HUES48 (cell line): ENCODE data around the gene C1orf50.
"Not testable (repeated sequence)": the region's sequence is repeated elsewhere in the genome, so short reads cannot be mapped to it uniquely, and the experiment has no call there.

Source experiments
- H3K27ac ChIP-seq: one replicate; pipeline ENCODE4 v1.7.0; 2013; ENCODE audit warnings: low read depth, low read length, inconsistent platforms
- H3K27me3 ChIP-seq: 2 replicates; pipeline ENCODE4 v1.6.1; 2013; ENCODE audit warnings: mild to moderate bottlenecking, low read length; ENCODE audit not compliant: control insufficient read depth, insufficient read depth
- H3K36me3 ChIP-seq: 2 replicates; pipeline ENCODE4 v1.6.1; 2013; ENCODE audit warnings: low read length; ENCODE audit not compliant: control insufficient read depth, insufficient read depth
- H3K4me1 ChIP-seq: 2 replicates; pipeline ENCODE4 v1.6.1; 2013; ENCODE audit warnings: mild to moderate bottlenecking, low read length; ENCODE audit not compliant: control insufficient read depth, insufficient read depth
- H3K4me3 ChIP-seq: 2 replicates; pipeline ENCODE4 v1.5.1; 2013; ENCODE audit warnings: mild to moderate bottlenecking, low read depth, low read length
- H3K9ac ChIP-seq: 2 replicates; pipeline ENCODE4 v1.6.1; 2013; ENCODE audit warnings: mild to moderate bottlenecking, low read depth, low read length, moderate library complexity
- H3K9me3 ChIP-seq: 2 replicates; pipeline ENCODE4 v1.6.1; 2013; ENCODE audit warnings: low read length; ENCODE audit not compliant: control insufficient read depth, insufficient read depth

Gene C1orf50

DNA sequence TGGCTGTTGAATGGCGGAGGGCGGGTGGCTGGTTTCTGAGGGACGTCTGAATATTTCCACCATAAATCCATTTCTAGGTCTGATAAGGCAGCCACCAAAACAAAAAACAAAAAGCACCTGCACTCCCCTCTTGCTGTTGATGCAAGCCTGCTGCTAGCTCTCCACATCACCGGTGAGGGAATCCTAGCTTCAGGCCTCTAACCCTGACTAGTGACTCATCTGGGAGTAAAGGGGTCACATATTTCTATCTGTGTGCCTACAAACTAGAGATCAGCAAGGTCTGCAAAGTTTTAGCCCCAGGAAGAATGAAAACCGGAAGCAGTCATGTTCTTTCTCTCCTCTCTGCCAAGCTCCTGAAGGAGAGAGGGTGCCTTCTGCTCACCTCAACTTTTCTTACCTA is 39.5 kb downstream of the C1orf50 start:
- Histone ChIP-seq H3K9me3 (0 out of 2 replicates have a peak, but pooled peaks cover 6% of the 10 kb centered on the region), H3K36me3 (no peaks in the 10 kb centered on the region), H3K27me3 (no peaks in the 10 kb centered on the region), H3K9ac (no peak overlapping the region), H3K27ac (no peak overlapping the region), H3K4me3 (no peak overlapping the region), H3K4me1 (no peaks in the 10 kb centered on the region)

DNA sequence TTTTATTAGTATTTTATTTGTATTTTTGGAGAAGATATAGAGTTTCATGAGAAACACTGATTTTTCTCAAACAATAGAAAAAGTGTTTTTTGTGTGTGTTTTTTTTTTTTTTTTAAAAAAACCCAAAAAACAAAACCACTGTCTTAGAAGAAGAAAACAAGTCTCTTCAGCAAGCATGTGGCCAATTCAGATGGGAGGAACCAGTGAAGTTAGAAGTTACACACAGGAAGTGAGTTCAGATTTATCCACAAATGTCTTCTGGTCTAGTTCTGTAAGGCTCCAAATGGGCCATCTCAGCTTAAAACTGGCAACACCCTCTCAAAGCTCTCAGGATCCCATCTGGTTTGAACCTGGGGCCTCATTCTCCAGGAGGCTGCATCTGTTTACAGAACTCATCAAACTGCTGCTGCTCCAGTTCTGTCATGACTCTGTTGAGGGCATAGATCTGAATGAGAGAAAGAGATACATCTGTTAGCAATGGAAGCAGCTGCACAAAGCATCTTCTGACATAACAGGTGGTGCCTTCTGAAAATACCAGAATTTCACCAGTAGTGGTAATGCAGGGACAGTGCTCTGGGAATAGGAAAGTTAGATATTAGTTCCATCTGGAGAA is 40.1 kb downstream of the C1orf50 start:
- Histone ChIP-seq H3K27ac (no peak overlapping the region), H3K27me3 (no peaks in the 10 kb centered on the region), H3K36me3 (no peaks in the 10 kb centered on the region), H3K9me3 (0 out of 2 replicates have a peak, but pooled peaks cover 6% of the 10 kb centered on the region), H3K4me3 (no peak overlapping the region), H3K9ac (no peak overlapping the region), H3K4me1 (no peaks in the 10 kb centered on the region)

DNA sequence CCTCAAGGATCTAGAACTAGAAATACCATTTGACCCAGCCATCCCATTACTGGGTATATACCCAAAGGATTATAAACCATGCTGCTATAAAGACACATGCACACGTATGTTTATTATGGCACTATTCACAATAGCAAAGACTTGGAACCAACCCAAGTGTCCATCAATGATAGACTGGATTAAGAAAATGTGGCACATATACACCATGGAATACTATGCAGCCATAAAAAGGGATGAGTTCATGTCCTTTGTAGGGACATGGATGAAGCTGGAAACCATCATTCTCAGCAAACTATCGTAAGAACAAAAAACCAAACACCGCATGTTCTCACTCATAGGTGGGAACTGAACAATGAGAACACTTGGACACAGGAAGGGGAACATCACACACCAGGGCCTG is 47.8 kb downstream of the C1orf50 start:
- not testable (repeated sequence) for H3K4me3 ChIP-seq, H3K9ac ChIP-seq, H3K27me3 ChIP-seq, H3K9me3 ChIP-seq, H3K4me1 ChIP-seq, H3K36me3 ChIP-seq, H3K27ac ChIP-seq

DNA sequence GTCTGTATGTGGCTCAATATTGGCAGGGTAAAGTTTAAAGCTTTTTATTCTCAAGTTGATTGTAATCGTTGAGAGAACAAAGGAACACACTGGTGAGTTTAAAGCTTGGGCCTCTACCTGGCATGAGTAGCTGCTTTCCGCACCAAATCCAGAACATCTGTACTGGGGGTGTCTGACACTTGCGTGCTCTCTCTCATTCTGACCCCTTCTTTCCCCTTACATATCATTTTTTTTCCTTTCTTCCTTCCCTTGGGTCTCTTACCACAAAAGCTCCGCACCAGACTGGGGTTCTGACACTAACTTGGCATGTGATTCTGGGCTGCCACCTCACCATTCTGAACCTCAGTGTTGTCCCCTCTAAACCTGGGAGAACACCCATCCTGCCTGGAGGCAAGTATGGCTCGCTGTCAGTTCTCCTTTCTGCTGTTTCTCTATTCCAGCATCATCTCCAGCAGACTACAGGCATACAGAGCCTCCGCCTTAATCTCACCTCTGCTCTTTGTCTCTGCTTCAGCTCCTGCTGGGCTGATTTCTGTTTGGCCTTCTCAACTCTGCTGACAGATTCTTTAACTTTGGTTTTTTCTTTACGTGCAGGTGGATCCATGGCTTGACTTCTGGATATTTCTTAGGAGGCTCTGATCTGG is 49.0 kb downstream of the C1orf50 start:
- no peaks in the 10 kb centered on the region for H3K27me3 ChIP-seq
- peaks cover 9% of the 10 kb centered on the region for H3K4me1 ChIP-seq
- peak overlapping the region; percentile 90 for H3K4me3 ChIP-seq
- no peaks in the 10 kb centered on the region for H3K36me3 ChIP-seq
- peak overlapping the region; percentile 80; the same call in 1 of the 2 replicates for H3K9ac ChIP-seq
- peak overlapping the region; percentile 100 for H3K27ac ChIP-seq
- no peaks in the 10 kb centered on the region for H3K9me3 ChIP-seq

DNA sequence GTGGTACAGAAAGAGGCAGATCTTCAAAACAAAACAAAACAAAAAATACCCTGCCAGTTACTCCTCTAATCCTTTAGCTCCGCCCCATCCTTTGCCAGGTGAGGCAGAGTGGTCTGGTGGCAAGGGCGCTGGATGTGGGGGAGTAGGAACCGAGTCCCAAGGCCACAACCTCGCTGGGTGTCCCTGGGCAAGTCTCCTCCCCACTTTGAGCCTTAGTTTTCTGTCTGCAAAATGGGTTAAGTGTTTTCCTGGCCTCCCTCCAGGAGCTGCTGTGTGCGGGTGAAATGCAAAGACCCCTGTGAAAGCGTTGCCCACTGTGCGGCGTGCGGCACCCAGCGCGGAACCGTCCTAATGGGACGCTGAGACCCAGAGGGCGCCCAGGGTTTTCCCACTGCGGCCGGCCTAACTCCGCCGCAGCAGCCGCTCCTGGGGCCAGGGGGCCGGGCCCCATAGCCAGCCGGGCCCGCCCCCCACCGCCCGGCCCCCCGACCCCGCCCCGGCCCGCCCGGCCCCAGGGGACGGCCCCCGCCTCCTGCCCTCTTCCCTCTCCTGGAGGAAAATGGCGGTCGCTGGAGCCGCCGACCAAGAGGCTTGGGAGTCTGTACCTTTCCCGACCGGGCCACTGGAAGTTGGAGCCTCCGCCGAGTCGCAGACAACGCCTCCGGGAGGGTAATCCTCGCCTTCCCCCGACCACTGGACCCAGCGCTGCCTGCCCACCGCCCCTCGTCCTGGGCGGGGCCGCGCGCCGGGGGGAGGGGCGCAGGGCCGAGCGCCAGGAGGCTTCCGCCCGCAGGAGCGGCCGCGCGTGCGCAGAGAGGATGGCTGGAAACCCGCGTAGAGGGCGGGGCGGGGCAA is 49.8 kb downstream of the C1orf50 start, which contains the start of the genes ERMAP and SVBP:
ERMAP (plus strand) TSS at position 538 of the 855 bp plus-strand sequence. CDS start 13,327 bp downstream, outside the sequence.
SVBP (minus strand) TSS at position 813 of the 855 bp plus-strand sequence. CDS start 853 bp downstream, outside the sequence.
- H3K9me3 ChIP-seq: no peaks in the 10 kb centered on the region
- peaks cover 9% of the 10 kb centered on the region for H3K4me1 ChIP-seq
- H3K27me3 ChIP-seq: no peaks in the 10 kb centered on the region
- H3K27ac ChIP-seq: peak within 1 kb of the TSS; percentile 100
- peak within 1 kb of the TSS; percentile 99 for H3K9ac ChIP-seq
- H3K36me3 ChIP-seq: no peaks in the 10 kb centered on the region
- H3K4me3 ChIP-seq: peak within 1 kb of the TSS; percentile 91

DNA sequence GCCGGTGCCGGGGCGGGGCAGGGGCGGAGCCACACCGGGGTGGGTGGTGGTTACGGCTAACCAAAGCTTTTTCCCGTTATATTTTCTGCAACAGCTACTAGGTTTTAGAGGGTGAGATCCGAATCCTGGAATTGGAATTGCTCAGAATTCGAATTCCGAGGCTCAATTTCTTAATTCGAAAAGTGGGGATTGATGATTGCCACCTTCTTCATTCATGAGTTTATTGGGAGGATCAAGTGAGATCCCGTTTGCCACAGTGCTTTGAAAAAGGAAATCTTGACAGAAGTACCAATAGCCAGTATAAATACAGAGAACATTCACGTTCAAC is 50.4 kb downstream of the C1orf50 start:
- Histone ChIP-seq H3K4me1 (peaks cover 9% of the 10 kb centered on the region), H3K36me3 (no peaks in the 10 kb centered on the region), H3K27ac (peak overlapping the region; percentile 100), H3K9me3 (no peaks in the 10 kb centered on the region), H3K4me3 (peak overlapping the region; percentile 61), H3K9ac (no peak overlapping the region), H3K27me3 (no peaks in the 10 kb centered on the region)

DNA sequence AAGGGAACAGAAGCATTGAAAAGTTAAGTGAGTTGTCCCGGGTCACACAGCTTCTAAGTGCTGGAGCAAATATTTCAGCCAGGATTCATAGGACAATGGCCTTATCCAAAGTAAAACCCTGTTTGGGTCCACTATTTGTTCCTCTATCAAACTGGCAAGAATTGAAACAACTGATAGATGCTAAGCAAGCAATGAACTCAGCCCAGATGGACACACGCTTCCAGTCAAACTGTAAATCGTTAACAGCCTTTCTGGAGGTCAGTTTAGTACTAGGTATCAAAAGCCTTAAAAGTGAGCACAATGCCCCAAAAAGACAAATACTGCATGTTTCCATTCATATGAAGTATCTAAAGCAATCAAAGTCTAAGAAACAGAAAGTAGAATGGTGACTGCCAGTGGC is 50.9 kb downstream of the C1orf50 start:
- Histone ChIP-seq H3K4me3 (no peak overlapping the region), H3K27ac (no peak overlapping the region), H3K27me3 (no peaks in the 10 kb centered on the region), H3K36me3 (no peaks in the 10 kb centered on the region), H3K9ac (no peak overlapping the region), H3K4me1 (peaks cover 9% of the 10 kb centered on the region), H3K9me3 (no peaks in the 10 kb centered on the region)

DNA sequence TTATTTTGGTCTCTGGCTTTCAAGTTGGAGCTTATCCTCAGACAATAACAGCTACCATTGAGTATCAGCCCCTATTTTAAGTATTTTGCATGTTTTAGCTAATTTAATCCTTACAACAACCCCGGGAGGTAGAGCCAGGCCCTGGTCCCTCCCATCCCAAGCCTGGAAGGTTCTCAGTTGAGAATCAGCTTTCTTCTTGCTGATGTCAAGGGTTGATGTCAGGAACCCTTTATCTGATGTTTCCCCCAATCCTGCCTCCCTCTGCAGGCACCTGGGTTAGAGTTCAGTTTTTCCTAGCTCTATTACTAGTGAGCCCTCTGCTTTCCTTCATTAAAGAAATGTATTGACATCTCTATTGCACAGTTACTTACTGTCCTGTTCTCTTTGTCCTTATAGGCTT is 53.8 kb downstream of the C1orf50 start:
- H3K27ac ChIP-seq: no peak overlapping the region
- H3K9me3 ChIP-seq: no peaks in the 10 kb centered on the region
- peaks cover 7% of the 10 kb centered on the region for H3K4me1 ChIP-seq
- no peak overlapping the region for H3K9ac ChIP-seq
- H3K4me3 ChIP-seq: no peak overlapping the region
- no peaks in the 10 kb centered on the region for H3K36me3 ChIP-seq
- H3K27me3 ChIP-seq: no peaks in the 10 kb centered on the region

DNA sequence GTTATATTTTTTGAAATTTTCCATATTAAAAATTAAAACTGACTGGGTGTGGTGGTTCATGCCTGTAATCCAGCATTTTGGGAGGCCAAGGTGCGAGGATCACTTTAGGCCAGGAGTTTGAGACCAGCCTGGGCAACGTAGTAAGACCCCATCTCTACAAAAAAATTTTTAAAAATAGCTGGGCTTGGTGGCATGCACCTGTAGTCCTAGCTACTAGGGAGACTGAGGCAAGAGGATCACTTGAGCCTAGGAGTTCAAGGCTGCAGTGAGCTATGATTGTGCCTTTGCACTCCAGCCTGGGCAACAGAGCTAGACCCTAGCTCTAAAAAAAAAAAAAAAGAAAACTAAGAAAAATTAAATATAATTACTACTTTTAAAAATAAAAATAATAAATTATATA is 54.6 kb downstream of the C1orf50 start:
- no peaks in the 10 kb centered on the region for H3K9me3 ChIP-seq
- H3K4me3 ChIP-seq: no peak overlapping the region
- no peaks in the 10 kb centered on the region for H3K36me3 ChIP-seq

DNA sequence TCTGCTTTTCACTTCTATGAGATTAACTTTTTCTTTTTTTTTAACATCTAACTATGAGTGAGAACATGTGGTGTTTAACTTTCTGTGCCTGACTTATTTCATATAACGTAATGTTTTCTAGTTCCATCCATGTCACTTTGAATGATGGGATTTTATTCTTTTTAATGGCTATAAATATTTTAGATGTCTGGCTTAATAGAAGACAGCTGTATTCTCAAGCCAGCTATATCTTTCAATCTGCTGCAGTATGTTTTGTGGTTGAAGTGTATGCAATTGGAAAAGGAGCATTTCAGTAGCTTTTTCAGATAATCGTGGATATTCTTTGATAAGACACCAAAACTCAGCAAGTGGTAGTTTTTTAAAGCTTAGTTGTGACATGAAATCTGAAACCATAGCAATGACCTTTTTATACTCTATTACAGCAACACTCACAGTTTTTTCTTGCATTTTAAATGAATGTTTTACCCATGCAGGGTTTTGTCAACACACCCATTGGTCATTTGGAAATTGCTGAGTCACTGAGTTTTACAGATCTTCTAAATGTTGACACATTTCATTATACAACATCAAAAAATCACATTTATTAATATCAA is 55.8 kb downstream of the C1orf50 start:
- H3K9ac ChIP-seq: no peak overlapping the region
- H3K27me3 ChIP-seq: no peaks in the 10 kb centered on the region
- H3K9me3 ChIP-seq: no peaks in the 10 kb centered on the region
- no peak overlapping the region for H3K4me3 ChIP-seq
- H3K4me1 ChIP-seq: no peaks in the 10 kb centered on the region
- H3K36me3 ChIP-seq: no peaks in the 10 kb centered on the region
- H3K27ac ChIP-seq: no peak overlapping the region

More for the DNA sequence above, 54.6 kb downstream of the C1orf50 start:
- Histone ChIP-seq H3K4me1 (peaks cover 3% of the 10 kb centered on the region; the same call in 1 of the 2 replicates), H3K27me3 (no peaks in the 10 kb centered on the region), H3K27ac (no peak overlapping the region), H3K9ac (no peak overlapping the region)
